Measurements from ENCODE around the gene CALCOCO1. TPM values are rescaled to one million over a fixed set of nuclear protein-coding genes. Genes with fewer than 3 reads are reported as not detected.
A peak's percentile ranks its signal among the peaks of the same experiment; 100 is the strongest.
"Not testable (repeated sequence)": the region's sequence is repeated elsewhere in the genome, so short reads cannot be mapped to it uniquely, and the experiment has no call there.

CALCOCO1 gene
- total RNA-seq, 1 donor from 2014 or later, result 44.9 TPM

- no peak for DNase-seq (ENCODE audit: low read depth in 2 of 2)
Observed at GRCh38 chr12:53699678-53700025, 27.6 kb downstream of the CALCOCO1 start.

DNA sequence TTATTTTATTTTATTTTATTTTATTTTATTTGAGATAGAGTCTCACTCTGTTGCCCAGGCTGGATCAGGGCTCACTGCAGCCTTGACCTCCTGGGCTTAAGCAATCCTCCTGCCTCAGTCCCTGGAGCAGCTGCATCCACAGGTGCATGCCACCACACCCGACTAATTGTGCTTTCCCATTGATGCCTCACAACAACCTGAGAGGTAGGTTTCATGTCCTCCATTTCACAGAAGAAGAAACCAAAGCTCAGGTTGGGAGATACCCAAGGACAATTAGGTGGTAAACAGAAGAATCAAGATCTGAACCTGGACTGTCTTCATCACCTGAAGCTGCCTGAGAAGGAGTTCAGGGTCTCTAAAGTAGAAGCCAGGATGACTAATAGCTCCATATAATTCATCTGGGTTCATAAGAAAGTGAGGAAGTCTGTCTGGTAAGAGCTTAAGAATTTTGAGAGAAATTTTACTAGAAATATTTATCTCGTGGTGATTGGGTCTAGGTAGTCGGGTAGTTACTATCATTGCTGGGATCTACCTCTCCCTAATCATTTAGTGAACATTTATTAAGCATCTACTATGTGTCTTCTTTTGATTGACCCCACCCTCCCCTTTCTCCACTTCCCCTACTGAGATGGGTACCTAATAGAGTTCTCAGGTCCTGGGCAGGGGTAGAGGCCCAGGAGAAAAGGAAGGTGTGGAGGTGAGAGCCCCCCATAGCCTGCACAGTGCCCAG is 28.1 kb downstream of the CALCOCO1 start:
- DNase-seq (ENCODE audit: low read depth in 2 of 2), result no peak

- DNase-seq (ENCODE audit: low read depth in 2 of 2), result no peak
Observed at GRCh38 chr12:53696655-53697331, 30.5 kb downstream of the CALCOCO1 start.

DNA sequence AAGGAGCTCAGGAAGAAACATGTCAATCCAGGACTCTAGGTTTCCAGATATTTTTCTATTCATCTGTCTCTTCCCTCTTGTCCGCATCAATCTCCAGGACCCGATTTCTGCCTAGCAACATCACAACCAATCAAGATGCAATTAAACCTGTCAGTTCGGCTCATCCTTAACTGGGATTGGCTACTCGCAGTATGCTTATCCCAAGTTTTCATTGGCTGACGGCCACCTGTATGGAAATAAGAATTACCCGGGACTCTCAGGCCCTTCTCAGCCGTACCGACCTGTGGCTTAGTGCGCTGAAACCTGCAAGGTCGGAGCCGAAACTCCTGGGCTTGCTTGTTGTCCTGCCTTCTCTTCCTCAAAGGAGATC is 31.0 kb downstream of the CALCOCO1 start:
- DNase-seq (ENCODE audit: low read depth in 2 of 2), result peak; percentile 86 to 94

DNA sequence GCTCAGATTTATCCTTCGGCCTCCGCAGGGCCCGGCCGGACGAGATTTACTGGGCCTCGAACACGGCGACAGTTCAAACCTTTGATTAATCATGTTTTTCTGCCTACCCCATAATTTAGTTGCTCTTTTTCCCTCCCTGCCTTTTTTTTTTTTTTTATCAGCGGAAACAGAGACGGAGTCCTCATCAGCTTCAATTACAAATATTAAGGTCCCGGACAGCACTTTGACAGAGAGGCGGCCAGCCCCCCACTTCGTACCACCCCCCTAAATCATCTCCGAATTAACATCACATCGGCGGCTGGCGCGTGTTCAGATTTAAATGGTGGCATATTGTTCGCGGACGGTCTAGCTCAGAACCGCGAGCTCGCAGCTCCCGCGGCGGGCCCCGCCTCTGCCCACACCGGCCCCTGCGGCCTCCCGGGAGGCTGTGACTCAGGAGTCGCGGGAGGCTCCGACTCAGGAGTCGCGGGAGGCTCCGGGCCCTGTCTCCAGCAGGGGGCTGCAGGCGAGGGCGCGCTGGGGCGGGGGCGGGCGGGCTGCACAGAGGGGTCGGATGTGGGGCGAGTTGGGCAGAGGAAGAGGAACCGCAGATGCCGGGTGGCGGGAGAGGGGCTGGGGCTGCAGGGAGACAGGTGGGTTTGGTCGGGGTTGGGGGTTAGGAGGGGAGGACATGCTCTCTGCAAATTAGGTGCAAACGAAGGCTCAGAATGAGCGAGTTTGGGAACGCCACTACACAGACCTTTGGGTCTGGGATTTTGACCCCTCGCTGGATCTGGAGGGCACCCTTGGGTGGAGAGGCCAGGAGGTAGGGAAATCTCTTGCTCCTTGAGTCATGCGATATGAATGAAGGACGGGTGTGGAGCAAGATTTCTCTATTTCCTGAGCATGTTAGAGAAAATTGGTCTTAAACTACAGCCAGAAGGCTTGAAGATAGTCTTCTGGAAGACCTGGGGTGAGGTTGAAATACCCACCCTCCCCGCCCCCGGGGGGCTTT is 31.8 kb downstream of the CALCOCO1 start:
- peak in 1 of 2 donors; percentile 62 for DNase-seq (ENCODE audit: low read depth in 2 of 2)

DNA sequence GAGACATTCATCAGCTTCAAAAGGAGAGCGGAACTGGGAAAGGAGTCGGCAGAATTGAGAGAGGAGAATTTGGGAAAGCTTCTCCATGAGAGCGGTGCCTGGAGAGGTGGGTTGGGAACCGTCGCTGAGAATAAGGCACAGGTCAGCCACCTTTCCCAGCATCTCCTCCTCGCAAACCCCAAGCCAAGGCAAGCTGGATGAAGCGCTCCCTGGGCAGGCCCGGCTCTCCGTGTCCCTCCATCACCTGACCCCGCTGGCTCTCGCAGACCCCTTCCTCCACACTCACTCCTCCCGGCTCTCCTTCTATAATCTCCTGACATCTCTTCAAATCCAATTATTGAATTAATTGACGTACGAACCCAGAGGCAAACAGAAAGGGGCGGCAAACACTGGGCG is 32.5 kb downstream of the CALCOCO1 start:
- DNase-seq (ENCODE audit: low read depth in 2 of 2), result no peak

- no peak for DNase-seq (ENCODE audit: low read depth in 2 of 2)
Observed at GRCh38 chr12:53688134-53688533, 39.1 kb downstream of the CALCOCO1 start.

- no peak for DNase-seq (ENCODE audit: low read depth in 2 of 2)
Observed at GRCh38 chr12:53686436-53686835, 40.8 kb downstream of the CALCOCO1 start.

DNA sequence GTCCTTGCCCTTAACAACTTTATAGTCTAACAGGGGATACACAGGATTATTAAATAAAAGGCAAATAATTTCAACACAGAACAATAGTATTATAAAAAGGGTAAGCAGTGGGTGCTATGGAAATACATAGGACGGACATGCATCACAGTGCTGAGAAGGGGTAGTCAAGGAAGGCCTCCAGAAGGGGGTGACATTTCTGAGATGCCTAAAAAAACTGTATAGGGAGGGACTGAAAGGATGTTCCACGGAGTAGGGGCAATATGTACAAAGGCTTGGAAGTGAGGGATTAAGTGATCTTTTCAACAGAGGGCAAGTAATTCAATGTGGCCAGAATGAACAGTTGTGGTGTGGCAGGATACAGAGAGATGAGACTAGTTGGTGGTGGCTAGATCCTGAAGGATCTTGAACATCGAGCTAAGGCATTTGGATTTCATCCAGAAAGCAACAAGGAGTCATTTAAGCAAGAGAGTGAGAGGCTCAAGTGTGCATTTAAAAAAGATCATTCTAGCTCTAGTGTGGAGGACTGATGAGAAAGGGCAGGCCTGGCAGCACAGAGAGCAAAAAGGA is 42.5 kb downstream of the CALCOCO1 start:
- DNase-seq (ENCODE audit: low read depth in 2 of 2), result no peak

DNA sequence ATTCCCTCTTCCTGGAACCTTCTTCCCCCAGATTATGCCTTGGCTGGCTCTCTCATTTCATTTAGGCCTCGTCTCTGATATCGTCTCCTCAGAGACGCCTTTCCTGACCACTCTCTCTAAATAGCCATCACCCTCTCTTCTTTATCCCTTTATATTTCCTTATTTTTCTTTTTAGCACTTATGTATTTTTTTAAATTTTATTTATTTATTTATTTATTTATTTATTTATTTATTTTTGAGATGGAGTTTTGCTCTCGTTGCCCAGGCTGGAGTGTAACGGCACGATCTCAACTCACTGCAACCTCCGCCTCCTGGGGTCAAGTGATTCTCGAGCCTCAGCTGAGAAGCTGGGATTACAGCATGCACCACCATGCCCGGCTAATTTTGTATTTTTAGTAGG is 43.3 kb downstream of the CALCOCO1 start:
- no peak for DNase-seq (ENCODE audit: low read depth in 2 of 2)

- DNase-seq (ENCODE audit: low read depth in 2 of 2), result no peak
Observed at GRCh38 chr12:53683494-53683893, 43.8 kb downstream of the CALCOCO1 start.

- DNase-seq (ENCODE audit: low read depth in 2 of 2), result not testable (repeated sequence)
Observed at GRCh38 chr12:53680061-53680460, 47.2 kb downstream of the CALCOCO1 start.

DNA sequence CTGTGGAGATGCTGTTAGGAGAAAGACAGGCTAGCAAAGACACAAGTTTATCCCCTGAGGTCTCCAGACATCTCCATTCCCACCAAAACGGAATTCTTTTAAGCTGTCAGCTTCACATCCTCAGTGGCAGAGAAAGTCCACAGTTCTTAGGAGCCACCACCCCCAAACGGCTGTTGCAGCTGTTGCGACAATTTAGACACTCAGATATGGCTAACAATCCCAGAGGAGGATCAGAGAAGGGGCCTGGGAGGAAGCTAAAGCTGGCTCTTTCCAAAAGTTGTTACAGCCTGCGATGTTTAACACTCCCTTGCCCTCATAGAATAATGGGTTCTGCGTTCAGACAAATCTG is 49.5 kb downstream of the CALCOCO1 start:
- no peak for DNase-seq (ENCODE audit: low read depth in 2 of 2)

DNA sequence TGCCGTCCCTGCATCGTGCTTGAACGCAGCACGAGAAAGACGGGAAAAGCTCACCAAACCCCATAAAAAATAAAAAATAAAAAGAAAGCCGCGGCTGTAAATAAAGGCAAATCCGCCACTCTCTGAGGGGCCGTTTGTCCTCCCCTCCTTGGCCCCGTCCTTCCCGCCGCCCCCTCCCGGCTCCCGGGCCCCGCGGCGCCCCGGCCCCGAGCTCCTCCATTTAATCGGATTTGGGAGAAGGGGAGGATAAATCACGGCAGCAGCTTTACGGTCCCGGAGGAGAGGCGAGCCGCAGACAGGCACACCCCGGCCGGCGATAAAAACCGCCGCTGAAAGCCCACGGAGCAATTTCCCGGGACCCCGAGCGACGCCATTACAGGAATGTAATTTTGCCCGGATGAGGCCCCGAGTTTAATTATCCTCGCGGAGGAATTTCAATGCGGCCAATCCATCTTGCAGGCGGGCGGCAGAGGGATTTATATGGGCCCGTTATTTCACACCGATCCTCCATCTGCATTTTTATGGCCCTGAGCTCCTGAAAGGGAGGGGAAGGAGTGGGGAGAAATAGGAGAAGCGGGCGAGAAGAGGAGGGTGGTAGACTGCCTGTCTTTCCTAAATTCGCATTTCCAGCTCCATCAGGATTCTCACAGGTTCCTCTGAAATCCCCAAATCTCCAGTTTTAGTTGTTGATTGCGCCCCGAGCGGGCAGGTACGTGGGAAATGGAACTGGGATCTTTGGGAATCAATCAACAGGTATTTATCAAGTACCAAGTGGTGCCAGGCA is 50.0 kb downstream of the CALCOCO1 start:
- peak in 1 of 2 donors; percentile 16 for DNase-seq (ENCODE audit: low read depth in 2 of 2)

- DNase-seq (ENCODE audit: low read depth in 2 of 2), result no peak
Observed at GRCh38 chr12:53676656-53677015, 50.6 kb downstream of the CALCOCO1 start.

- peak; percentile 97 to 99 for DNase-seq (ENCODE audit: low read depth in 2 of 2)
Observed at GRCh38 chr12:53675701-53676607, 51.3 kb downstream of the CALCOCO1 start, which contains the start of gene ATP5MC2. TSS of gene ATP5MC2 (minus strand) at chr12:53676083. CDS start at chr12:53672614, 3,469 bp downstream.

DNA sequence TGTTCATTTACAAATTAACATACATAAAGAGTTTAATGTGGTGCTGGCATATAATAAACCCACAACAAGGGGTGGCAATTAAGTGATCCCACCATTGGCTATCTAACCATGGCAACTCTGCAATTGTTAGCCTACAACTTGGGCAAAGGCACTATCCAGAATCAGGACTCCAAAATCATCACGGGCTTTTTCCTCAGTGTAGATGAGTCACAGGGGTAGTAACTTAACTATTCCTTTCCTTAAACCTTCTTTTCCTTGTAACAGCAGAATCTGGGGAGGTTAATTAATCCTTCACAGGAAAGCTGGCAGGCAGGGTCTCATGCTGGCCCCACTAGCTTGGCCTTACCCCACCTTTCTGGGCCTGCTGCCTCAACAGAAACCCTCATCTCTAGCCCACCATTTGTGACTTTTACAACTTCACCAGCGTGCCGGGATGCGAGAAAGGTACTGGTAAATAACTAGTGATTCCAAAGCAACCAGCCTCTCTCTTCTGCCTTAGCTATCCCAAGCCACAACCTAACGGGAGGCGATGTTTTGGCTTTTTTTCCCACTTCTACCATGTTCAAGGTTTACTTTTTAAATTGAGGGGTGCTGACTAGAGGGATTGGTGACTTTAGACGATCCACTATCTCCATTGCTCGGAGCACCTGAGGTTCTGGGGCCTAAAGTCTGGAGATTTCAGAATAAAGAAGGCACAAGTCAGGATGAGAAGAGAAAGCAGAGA is 52.1 kb downstream of the CALCOCO1 start:
- DNase-seq (ENCODE audit: low read depth in 2 of 2), result no peak

- no peak for DNase-seq (ENCODE audit: low read depth in 2 of 2)
Observed at GRCh38 chr12:53670971-53671370, 56.3 kb downstream of the CALCOCO1 start.

- DNase-seq (ENCODE audit: low read depth in 2 of 2), result no peak
Observed at GRCh38 chr12:53670308-53670707, 56.9 kb downstream of the CALCOCO1 start.

Measured in dermis microvascular lymphatic vessel endothelial cell (primary cell).